Measurements from ENCODE around the gene ZNF367. TPM values are rescaled to one million over a fixed set of nuclear protein-coding genes. Genes with fewer than 3 reads are reported as not detected.
A peak's percentile ranks its signal among the peaks of the same experiment; 100 is the strongest.

The ZNF367 gene
- total RNA-seq, 4 donors from 2014 or later: 1.9 to 7.0 (median 3.0) TPM

DNA sequence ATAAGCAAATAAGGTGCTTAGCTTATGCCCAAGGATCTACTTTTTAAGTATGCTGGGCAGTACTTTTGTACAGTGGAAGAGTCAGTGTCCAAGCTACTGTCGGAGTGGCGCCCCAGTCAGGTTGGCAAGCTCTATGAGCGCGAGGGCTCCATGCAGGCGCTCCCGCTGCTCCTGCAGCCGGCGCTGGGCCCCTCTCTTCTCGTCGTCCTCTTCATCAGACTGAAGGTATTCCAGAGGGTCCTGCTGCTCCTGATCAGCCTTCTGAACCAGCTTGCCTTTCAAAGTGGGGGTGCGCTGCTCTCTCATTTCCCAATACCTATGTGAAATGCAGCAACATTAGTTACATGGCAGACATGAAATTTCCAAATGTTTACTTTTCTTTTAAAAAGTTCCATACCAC is 30.0 kb downstream of the ZNF367 start:
- TF ChIP-seq POLR2A (IDR thresholded peaks at IDR 0.05): no peak
- TF ChIP-seq CTCF (IDR thresholded peaks at IDR 0.05): no peak
- Histone ChIP-seq H3K4me1 (no peaks in the 10 kb centered on the region), H3K27me3 (no peaks in the 10 kb centered on the region), H3K4me3 (no peak overlapping the region), H3K36me3 (no peaks in the 10 kb centered on the region), H3K27ac (no peak overlapping the region), H3K9me3 (no peaks in the 10 kb centered on the region)
- 94% methylated on average over 11 of the region's 11 CpGs for WGBS
- no peak for DNase-seq (ENCODE audit: low spot score in 2 of 2)

GRCh38 chr9:96386157-96386556 is 32.0 kb downstream of the ZNF367 start:
- Histone ChIP-seq H3K27ac (no peak overlapping the region), H3K4me1 (peaks cover 16% of the 10 kb centered on the region), H3K4me3 (no peak overlapping the region), H3K9me3 (no peaks in the 10 kb centered on the region), H3K27me3 (no peaks in the 10 kb centered on the region), H3K36me3 (no peaks in the 10 kb centered on the region)
- no peak for DNase-seq (ENCODE audit: low spot score in 2 of 2)
- TF ChIP-seq CTCF (IDR thresholded peaks at IDR 0.05) (no peak), EP300 (IDR thresholded peaks at IDR 0.05) (no peak), POLR2AphosphoS5 (IDR thresholded peaks at IDR 0.05) (no peak), POLR2A (IDR thresholded peaks at IDR 0.05) (no peak)

DNA sequence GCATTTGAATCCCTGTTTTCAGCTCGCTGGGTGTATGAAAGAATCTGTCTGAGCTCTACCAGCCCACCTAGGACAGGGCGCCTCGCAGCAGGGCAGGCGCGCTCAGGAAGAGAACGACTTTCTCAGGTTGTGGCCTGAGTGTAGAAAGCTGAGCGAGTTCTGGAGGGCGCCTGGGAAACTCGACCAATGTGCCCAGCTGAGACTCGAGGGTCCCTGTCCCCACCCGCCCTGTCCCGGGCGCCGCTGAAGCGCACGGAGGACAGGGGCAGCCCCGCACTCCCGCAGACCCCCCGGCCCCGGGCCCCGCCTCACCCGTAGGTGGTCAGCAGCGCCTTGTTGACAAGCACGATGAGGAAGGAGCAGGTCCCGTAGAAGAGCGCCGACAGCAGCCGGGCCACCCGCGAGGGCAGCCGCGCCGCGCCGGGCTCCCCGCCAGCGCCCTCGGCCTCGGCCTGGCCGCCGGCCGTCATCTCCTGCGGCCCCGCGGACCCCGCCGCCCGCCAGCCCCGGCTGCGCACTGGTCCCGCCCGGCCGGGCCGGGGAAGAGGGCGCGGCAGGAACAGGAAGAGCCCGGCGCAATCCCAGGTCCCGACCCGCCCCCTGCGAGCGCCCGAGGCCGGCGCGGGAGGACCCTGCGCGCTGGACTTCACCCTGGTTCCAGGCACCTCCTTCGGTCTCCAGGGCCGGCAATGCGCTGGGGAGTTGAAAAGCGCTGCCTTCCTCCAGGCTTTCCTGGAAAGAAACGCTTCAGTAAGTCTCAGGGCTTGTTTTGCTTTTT is 34.8 kb downstream of the ZNF367 start, which contains the start of gene SLC35D2:
SLC35D2 (minus strand) TSS at position 547 of the 778 bp plus-strand sequence; CDS start at position 470, 77 bp downstream.
- H3K4me3 ChIP-seq: peak within 1 kb of the TSS; percentile 89
- peak in 1 of 2 donors; percentile 13 for TF ChIP-seq POLR2A (IDR thresholded peaks at IDR 0.05)
- TF ChIP-seq CTCF (IDR thresholded peaks at IDR 0.05): no peak
- WGBS: under 1% methylated on average over 22 of the region's 73 CpGs

GRCh38 chr9:96382839-96383164 is 35.4 kb downstream of the ZNF367 start:
- Histone ChIP-seq H3K4me1 (peaks cover 16% of the 10 kb centered on the region), H3K27ac (peak overlapping the region; percentile 85), H3K36me3 (no peaks in the 10 kb centered on the region), H3K27me3 (no peaks in the 10 kb centered on the region), H3K4me3 (peak overlapping the region; percentile 89), H3K9me3 (no peaks in the 10 kb centered on the region)
- TF ChIP-seq POLR2AphosphoS5 (IDR thresholded peaks at IDR 0.05): no peak
- TF ChIP-seq EP300 (IDR thresholded peaks at IDR 0.05): no peak
- no peak for TF ChIP-seq CTCF (IDR thresholded peaks at IDR 0.05)
- TF ChIP-seq POLR2A (IDR thresholded peaks at IDR 0.05): no peak
- WGBS: 30% methylated on average over 7 of the region's 7 CpGs
- no peak for DNase-seq (ENCODE audit: low spot score in 2 of 2)

More for the DNA sequence above, 34.8 kb downstream of the ZNF367 start, which contains the start of gene SLC35D2:
- H3K4me1 ChIP-seq: peaks cover 16% of the 10 kb centered on the region
- no peaks in the 10 kb centered on the region for H3K27me3 ChIP-seq
- H3K27ac ChIP-seq: peak within 1 kb of the TSS; percentile 85
- no peaks in the 10 kb centered on the region for H3K9me3 ChIP-seq
- H3K36me3 ChIP-seq: no peaks in the 10 kb centered on the region
- DNase-seq (ENCODE audit: low spot score in 2 of 2): peak in 1 of 2 donors; percentile 66

- H3K27ac ChIP-seq: no peak overlapping the region
- H3K4me3 ChIP-seq: peak overlapping the region; percentile 89
- WGBS: 78% methylated on average over 1 of the region's 2 CpGs
- H3K9me3 ChIP-seq: no peaks in the 10 kb centered on the region
- DNase-seq (ENCODE audit: low spot score in 2 of 2): no peak
- H3K4me1 ChIP-seq: peaks cover 16% of the 10 kb centered on the region
- no peak for TF ChIP-seq EP300 (IDR thresholded peaks at IDR 0.05)
- TF ChIP-seq CTCF (IDR thresholded peaks at IDR 0.05): no peak
- TF ChIP-seq POLR2AphosphoS5 (IDR thresholded peaks at IDR 0.05): no peak
- no peak for TF ChIP-seq POLR2A (IDR thresholded peaks at IDR 0.05)
- H3K27me3 ChIP-seq: no peaks in the 10 kb centered on the region
- H3K36me3 ChIP-seq: no peaks in the 10 kb centered on the region
Measured at GRCh38 chr9:96382175-96382574, 36.0 kb downstream of the ZNF367 start.

Measured in suprapubic skin (tissue), 4 donors.